GM15510 (cell line): ENCODE data around the gene ASB1.

ENCODE experiments used
- POLR2A ChIP-seq: IDR thresholded peaks from 3 replicates; pipeline ENCODE4 v1.6.1; 2011; ENCODE audit warnings: borderline replicate concordance; ENCODE audit not compliant: insufficient read length; ENCODE audit errors: extremely low read depth

Gene ASB1

GRCh38 chr2:238484522-238485452 lies 58.1 kb downstream of the ASB1 start:
- TF ChIP-seq POLR2A = no peak

- TF ChIP-seq POLR2A = no peak
These were observed 59.6 kb downstream of the ASB1 start for GRCh38 chr2:238486123-238486848.

- no peak for TF ChIP-seq POLR2A
These were observed 60.4 kb downstream of the ASB1 start for GRCh38 chr2:238487134-238487533.

GRCh38 chr2:238487652-238488346 lies 61.1 kb downstream of the ASB1 start:
- TF ChIP-seq POLR2A = no peak

- TF ChIP-seq POLR2A = no peak
These were observed 61.7 kb downstream of the ASB1 start for GRCh38 chr2:238488347-238488826.

- TF ChIP-seq POLR2A = no peak
These were observed 62.7 kb downstream of the ASB1 start for GRCh38 chr2:238489431-238489830.

- TF ChIP-seq POLR2A = no peak
These were observed 63.2 kb downstream of the ASB1 start for GRCh38 chr2:238489896-238490295.

GRCh38 chr2:238492840-238493239 lies 66.1 kb downstream of the ASB1 start:
- no peak for TF ChIP-seq POLR2A

- no peak for TF ChIP-seq POLR2A
These were observed 66.7 kb downstream of the ASB1 start for GRCh38 chr2:238493411-238493810.

GRCh38 chr2:238493880-238494572 lies 67.3 kb downstream of the ASB1 start:
- TF ChIP-seq POLR2A = no peak

GRCh38 chr2:238494573-238494961 lies 67.8 kb downstream of the ASB1 start:
- no peak for TF ChIP-seq POLR2A

- TF ChIP-seq POLR2A = no peak
These were observed 68.7 kb downstream of the ASB1 start for GRCh38 chr2:238495422-238495821.

- TF ChIP-seq POLR2A = no peak
These were observed 70.3 kb downstream of the ASB1 start for GRCh38 chr2:238496756-238497609.

GRCh38 chr2:238497610-238498005 lies 70.9 kb downstream of the ASB1 start:
- TF ChIP-seq POLR2A = no peak

- TF ChIP-seq POLR2A = no peak
These were observed 71.5 kb downstream of the ASB1 start for GRCh38 chr2:238498188-238498587.
